HCT116 (cell line): ENCODE results near the gene TLE5. TPM values are rescaled to one million over a fixed set of nuclear protein-coding genes. Genes with fewer than 3 reads are reported as not detected.

Experiments used
- ATAC-seq: fragments of 200-7000 bp; cut with Tn5 transposase; 2 replicates; pipeline ENCODE4 v1.9.1; 2020; ENCODE audit warnings: mild to moderate bottlenecking, moderate library complexity
- BruUV-seq: library from RNA; stranded (reverse); fragments of 400-500 nt; replicated peaks from 2 replicates; lab custom pipeline; 2021; lab: Mats Ljungman, UMichigan
- CTCF ChIA-PET: fragments of 300-600 bp; sonication (Branson Sonifier 250); formaldehyde crosslinking; loops from one replicate; lab custom pipeline; 2021; ENCODE audit warnings: antibody characterized with exemption; lab: Charles Lee
- POLR2A ChIA-PET: fragments of 300-600, 350-600 bp; sonication (Branson Sonifier 250); formaldehyde crosslinking; loops from one replicate; lab custom pipeline; 2021; ENCODE audit warnings: antibody characterized with exemption; lab: Charles Lee
- RAD21 ChIA-PET, 2 experiments: fragments of 300-600 bp; sonication (Branson Sonifier 250); formaldehyde crosslinking; loops; one replicate each; lab custom pipeline; 2023; ENCODE audit warnings: low total read pairs in 2 of 2; ENCODE audit not compliant: uncharacterized antibody in 2 of 2, unreplicated experiment in 2 of 2, low non-redundant PET in 1 of 2; lab: Charles Lee
- DNase-seq: peaks from one replicate; pipeline ENCODE4 v3.0.0-alpha.2; 2010; ENCODE audit warnings: low read depth, low spot score
- H2AFZ ChIP-seq: fragments of 200-600 bp; shearing (Covaris generic), sonication (generic); 2 replicates; pipeline ENCODE4 v1.6.1; 2017; ENCODE audit warnings: low read depth, mixed run types, mixed read lengths, antibody characterized with exemption, low read length; ENCODE audit not compliant: poor library complexity, severe bottlenecking
- H3K27ac ChIP-seq: 2 replicates; pipeline ENCODE4 v1.5.1; 2012; ENCODE audit warnings: low read depth, low read length
- H3K27me3 ChIP-seq: fragments of 200-600 bp; sonication (generic); 2 replicates; pipeline ENCODE4 v1.6.1; 2016; ENCODE audit warnings: mixed run types, low read length, mixed read lengths; ENCODE audit not compliant: insufficient read depth
- H3K36me3 ChIP-seq, 2 experiments: fragments of 200-500 bp in 1 of 2; fragments of 200-600 bp in 1 of 2; sonication (Bioruptor generic) in 1 of 2; sonication (generic) in 1 of 2; 2 replicates each; pipeline versions ENCODE4 v1.5.1 to v1.6.1; 2014 to 2016; ENCODE audit warnings: low read length in 2 of 2, inconsistent platforms in 1 of 2, mixed read lengths in 1 of 2, mixed run types in 1 of 2; ENCODE audit not compliant: insufficient read depth in 2 of 2, control insufficient read depth in 1 of 2
- H3K4me1 ChIP-seq, 2 experiments: fragments of 200-600 bp in 1 of 2; sonication (generic) in 1 of 2; 2 replicates each; pipeline versions ENCODE4 v1.5.1 to v1.6.1; 2012 to 2017; ENCODE audit warnings: low read length in 2 of 2, inconsistent platforms in 1 of 2, mild to moderate bottlenecking in 1 of 2, mixed read lengths in 1 of 2, mixed run types in 1 of 2, moderate library complexity in 1 of 2; ENCODE audit not compliant: insufficient read depth in 2 of 2, control insufficient read depth in 1 of 2
- H3K4me2 ChIP-seq: fragments of 200-600 bp; sonication (generic); 2 replicates; pipeline ENCODE4 v1.6.1; 2017; ENCODE audit warnings: mixed run types, low read length, mixed read lengths
- H3K4me3 ChIP-seq, 2 experiments: fragments of 200-600 bp in 1 of 2; sonication (generic) in 1 of 2; replicated peaks in 1 of 2; 2 replicates each; pipeline ENCODE4 v1.5.1; 2011 to 2016; ENCODE audit warnings: low read length in 2 of 2, control low read depth in 1 of 2, low read depth in 1 of 2, mild to moderate bottlenecking in 1 of 2, mixed read lengths in 1 of 2, mixed run types in 1 of 2
- H3K79me2 ChIP-seq: fragments of 200-600 bp; sonication (generic); 2 replicates; pipeline ENCODE4 v1.6.1; 2017; ENCODE audit warnings: mild to moderate bottlenecking, mixed run types, low read length, moderate library complexity, mixed read lengths; ENCODE audit not compliant: insufficient read depth
- H3K9ac ChIP-seq: fragments of 200-600 bp; sonication (generic); 2 replicates; pipeline ENCODE4 v1.6.1; 2016; ENCODE audit warnings: low read length, mixed read lengths
- H3K9me2 ChIP-seq: fragments of 200-600 bp; sonication (generic), shearing (Covaris generic); 2 replicates; pipeline ENCODE4 v1.6.1; 2017; ENCODE audit warnings: mixed run types, mild to moderate bottlenecking, moderate library complexity; ENCODE audit not compliant: insufficient read depth
- H3K9me3 ChIP-seq, 2 experiments: fragments of 200-500 bp in 1 of 2; fragments of 200-600 bp in 1 of 2; sonication (Bioruptor generic) in 1 of 2; sonication (generic) in 1 of 2; 2 replicates each; pipeline ENCODE4 v1.6.1; 2014 to 2017; ENCODE audit warnings: low read length in 2 of 2, mixed read lengths in 2 of 2, inconsistent platforms in 1 of 2, low read depth in 1 of 2, mild to moderate bottlenecking in 1 of 2, mixed run types in 1 of 2, moderate library complexity in 1 of 2; ENCODE audit not compliant: control insufficient read depth in 1 of 2, insufficient read depth in 1 of 2
- H4K20me1 ChIP-seq: fragments of 200-600 bp; sonication (generic), shearing (Covaris generic); 2 replicates; pipeline ENCODE4 v1.6.1; 2017; ENCODE audit warnings: mixed run types, mild to moderate bottlenecking, moderate library complexity; ENCODE audit not compliant: insufficient read depth
- CBX3 ChIP-seq: IDR thresholded peaks from 2 replicates; pipeline ENCODE4 v1.6.1; 2012; ENCODE audit warnings: low read depth
- CEBPB ChIP-seq: IDR thresholded peaks from 2 replicates; pipeline ENCODE4 v1.6.1; 2012; ENCODE audit warnings: low read depth
- ELF1 ChIP-seq: IDR thresholded peaks from 2 replicates; pipeline ENCODE4 v1.6.1; 2012; ENCODE audit warnings: low read depth, borderline replicate concordance
- FOSL1 ChIP-seq: IDR thresholded peaks from 2 replicates; pipeline ENCODE4 v1.6.1; 2012; ENCODE audit warnings: low read depth
- POLR2AphosphoS5 ChIP-seq: IDR thresholded peaks from 2 replicates; pipeline ENCODE4 v1.6.1; 2011; ENCODE audit warnings: mild to moderate bottlenecking, low read depth, low read length, moderate library complexity
- SP1 ChIP-seq: IDR thresholded peaks from 2 replicates; pipeline ENCODE4 v1.6.1; 2012; ENCODE audit warnings: low read depth
- intact Hi-C: fragments of 100-400 bp; cut with micrococcal nuclease; formaldehyde crosslinking; loops from 2 replicates; pipeline ENCODE4 v1.10.0; 2022
- total RNA-seq: library from RNA; stranded (reverse); gene quantifications from one replicate; pipeline ENCODE4 v1.2.1, GENCODE V29; 2021; ENCODE audit not compliant: unreplicated experiment
- TF ChIP-seq, protein P1 (sequence below): IDR thresholded peaks from 2 replicates; pipeline ENCODE4 v1.6.1; 2012; ENCODE audit warnings: low read depth
- TF ChIP-seq, protein P2 (sequence below): IDR thresholded peaks from 2 replicates; pipeline ENCODE4 v1.6.1; 2011; ENCODE audit warnings: mild to moderate bottlenecking, low read length, moderate library complexity; ENCODE audit not compliant: insufficient replicate concordance; ENCODE audit errors: extremely low read depth

Gene TLE5
- total RNA-seq, 1 experiment from 2014 or later: 263 TPM

DNA sequence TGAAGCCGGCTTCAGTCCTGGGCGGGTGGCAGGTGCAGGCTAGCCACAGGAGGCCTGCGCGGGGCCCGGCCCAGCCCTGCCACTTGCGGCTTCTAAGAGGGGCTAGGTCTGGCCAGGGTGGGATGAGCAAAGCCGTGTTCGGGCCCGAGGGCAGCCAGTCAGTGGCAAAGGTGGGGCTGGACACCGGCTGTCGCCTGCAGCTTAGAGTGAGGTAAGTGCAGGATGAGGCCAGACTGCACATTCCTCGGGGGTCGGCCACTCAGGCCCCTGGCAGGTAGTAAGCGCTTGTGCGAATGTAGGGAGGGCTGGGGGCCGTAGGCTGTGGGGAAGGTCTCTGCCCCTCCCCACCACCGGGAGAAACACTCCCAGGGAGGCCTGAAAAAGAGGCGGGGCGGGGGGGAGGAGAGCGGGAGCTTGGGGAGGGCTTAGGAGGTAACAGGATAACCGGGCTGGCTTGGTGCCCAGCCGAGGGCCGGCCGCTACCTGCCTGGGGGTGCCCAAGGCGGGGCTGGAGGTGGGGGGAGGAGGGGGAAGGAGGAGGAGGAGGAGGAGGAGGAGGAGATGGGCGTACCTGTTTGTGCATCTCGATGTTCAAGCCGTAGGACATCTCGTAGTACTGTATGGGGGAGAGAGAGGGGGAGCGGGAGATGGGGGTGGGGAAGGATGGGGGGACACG lies 6.4 kb downstream of the TLE5 start:
- H2AFZ ChIP-seq: no peak overlapping the region
- no peaks in the 10 kb centered on the region for H3K27me3 ChIP-seq
- ChIA-PET POLR2A (interaction anchor here (0.6 kb wide), 1 partner anchor 288 kb away, joined by 4 read pairs; no protein-coding TSS in a partner anchor), RAD21 (interaction anchor here in 1 of 2 experiments (0.6 to 0.7 kb wide), 3 partner anchors 9 to 20 kb away, joined by 3 to 7 read pairs (median 4); no protein-coding TSS in a partner anchor), CTCF (interaction anchor here (0.7 kb wide), 1 partner anchor 48 kb away, joined by 3 read pairs; no protein-coding TSS in a partner anchor)
- H3K9me2 ChIP-seq: no peaks in the 10 kb centered on the region
- no peaks in the 10 kb centered on the region for H4K20me1 ChIP-seq
- peak overlapping the region; percentile 38 for H3K9ac ChIP-seq
- H3K79me2 ChIP-seq: peaks cover 33% of the 10 kb centered on the region
- peak overlapping the region; percentile 88 for H3K27ac ChIP-seq
- ATAC-seq (peak; percentile 75), DNase-seq (peak; percentile 26)
- no peaks in the 10 kb centered on the region for H3K9me3 ChIP-seq
- H3K4me1 ChIP-seq: peaks cover 28 to 50% of the 10 kb centered on the region in 2 experiments
- peaks cover 17 to 21% of the 10 kb centered on the region in 2 experiments for H3K36me3 ChIP-seq
- intact Hi-C loops: no loop called here
- TF ChIP-seq CBX3: no peak
- no peak for TF ChIP-seq POLR2AphosphoS5
- TF ChIP-seq FOSL1: no peak
- TF ChIP-seq, protein P1, sequence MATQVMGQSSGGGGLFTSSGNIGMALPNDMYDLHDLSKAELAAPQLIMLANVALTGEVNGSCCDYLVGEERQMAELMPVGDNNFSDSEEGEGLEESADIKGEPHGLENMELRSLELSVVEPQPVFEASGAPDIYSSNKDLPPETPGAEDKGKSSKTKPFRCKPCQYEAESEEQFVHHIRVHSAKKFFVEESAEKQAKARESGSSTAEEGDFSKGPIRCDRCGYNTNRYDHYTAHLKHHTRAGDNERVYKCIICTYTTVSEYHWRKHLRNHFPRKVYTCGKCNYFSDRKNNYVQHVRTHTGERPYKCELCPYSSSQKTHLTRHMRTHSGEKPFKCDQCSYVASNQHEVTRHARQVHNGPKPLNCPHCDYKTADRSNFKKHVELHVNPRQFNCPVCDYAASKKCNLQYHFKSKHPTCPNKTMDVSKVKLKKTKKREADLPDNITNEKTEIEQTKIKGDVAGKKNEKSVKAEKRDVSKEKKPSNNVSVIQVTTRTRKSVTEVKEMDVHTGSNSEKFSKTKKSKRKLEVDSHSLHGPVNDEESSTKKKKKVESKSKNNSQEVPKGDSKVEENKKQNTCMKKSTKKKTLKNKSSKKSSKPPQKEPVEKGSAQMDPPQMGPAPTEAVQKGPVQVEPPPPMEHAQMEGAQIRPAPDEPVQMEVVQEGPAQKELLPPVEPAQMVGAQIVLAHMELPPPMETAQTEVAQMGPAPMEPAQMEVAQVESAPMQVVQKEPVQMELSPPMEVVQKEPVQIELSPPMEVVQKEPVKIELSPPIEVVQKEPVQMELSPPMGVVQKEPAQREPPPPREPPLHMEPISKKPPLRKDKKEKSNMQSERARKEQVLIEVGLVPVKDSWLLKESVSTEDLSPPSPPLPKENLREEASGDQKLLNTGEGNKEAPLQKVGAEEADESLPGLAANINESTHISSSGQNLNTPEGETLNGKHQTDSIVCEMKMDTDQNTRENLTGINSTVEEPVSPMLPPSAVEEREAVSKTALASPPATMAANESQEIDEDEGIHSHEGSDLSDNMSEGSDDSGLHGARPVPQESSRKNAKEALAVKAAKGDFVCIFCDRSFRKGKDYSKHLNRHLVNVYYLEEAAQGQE: no peak
- TF ChIP-seq CEBPB: no peak
- no peak for TF ChIP-seq ELF1
- no peak for TF ChIP-seq SP1
- TF ChIP-seq, protein P2, sequence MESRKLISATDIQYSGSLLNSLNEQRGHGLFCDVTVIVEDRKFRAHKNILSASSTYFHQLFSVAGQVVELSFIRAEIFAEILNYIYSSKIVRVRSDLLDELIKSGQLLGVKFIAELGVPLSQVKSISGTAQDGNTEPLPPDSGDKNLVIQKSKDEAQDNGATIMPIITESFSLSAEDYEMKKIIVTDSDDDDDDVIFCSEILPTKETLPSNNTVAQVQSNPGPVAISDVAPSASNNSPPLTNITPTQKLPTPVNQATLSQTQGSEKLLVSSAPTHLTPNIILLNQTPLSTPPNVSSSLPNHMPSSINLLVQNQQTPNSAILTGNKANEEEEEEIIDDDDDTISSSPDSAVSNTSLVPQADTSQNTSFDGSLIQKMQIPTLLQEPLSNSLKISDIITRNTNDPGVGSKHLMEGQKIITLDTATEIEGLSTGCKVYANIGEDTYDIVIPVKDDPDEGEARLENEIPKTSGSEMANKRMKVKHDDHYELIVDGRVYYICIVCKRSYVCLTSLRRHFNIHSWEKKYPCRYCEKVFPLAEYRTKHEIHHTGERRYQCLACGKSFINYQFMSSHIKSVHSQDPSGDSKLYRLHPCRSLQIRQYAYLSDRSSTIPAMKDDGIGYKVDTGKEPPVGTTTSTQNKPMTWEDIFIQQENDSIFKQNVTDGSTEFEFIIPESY: no peak
- peak overlapping the region in 1 of 2 experiments; percentile 34; a peak in 3 of 4 replicates for H3K4me3 ChIP-seq
- H3K4me2 ChIP-seq: peak overlapping the region; percentile 75
- no TSS peak for BruUV-seq
